Measurements from ENCODE around the gene MAPK7.

The MAPK7 gene

GRCh38 chr17:19370493-19370960 is 7.8 kb upstream of the MAPK7 start:
- Histone ChIP-seq H3K4me1 (ENCODE audit: control insufficient read depth in 1 of 2, insufficient read depth in 2 of 2, low read length in 2 of 2) (peaks cover 10 to 26% of the 10 kb centered on the region in 2 donors), H3K4me3 (ENCODE audit: low read depth in 1 of 2, low read length in 2 of 2) (no peak overlapping the region), H3K27me3 (ENCODE audit: control insufficient read depth in 1 of 2, insufficient read depth in 2 of 2, low read length in 2 of 2) (no peaks in the 10 kb centered on the region), H3K27ac (ENCODE audit: low read depth, low read length) (no peak overlapping the region), H3K36me3 (ENCODE audit: control insufficient read depth in 1 of 2, insufficient read depth in 2 of 2, low read length in 2 of 2) (no peaks in the 10 kb centered on the region), H3K9ac (ENCODE audit: low read depth in 1 of 2, low read length in 2 of 2) (no peak overlapping the region), H3K9me3 (ENCODE audit: control insufficient read depth in 1 of 2, low read length in 2 of 2) (no peaks in the 10 kb centered on the region)

- Histone ChIP-seq H3K9ac (ENCODE audit: low read depth in 1 of 2, low read length in 2 of 2) (no peak overlapping the region), H3K9me3 (ENCODE audit: control insufficient read depth in 1 of 2, low read length in 2 of 2) (no peaks in the 10 kb centered on the region), H3K36me3 (ENCODE audit: control insufficient read depth in 1 of 2, insufficient read depth in 2 of 2, low read length in 2 of 2) (no peaks in the 10 kb centered on the region), H3K4me3 (ENCODE audit: low read depth in 1 of 2, low read length in 2 of 2) (no peak overlapping the region), H3K27ac (ENCODE audit: low read depth, low read length) (no peak overlapping the region), H3K27me3 (ENCODE audit: control insufficient read depth in 1 of 2, insufficient read depth in 2 of 2, low read length in 2 of 2) (no peaks in the 10 kb centered on the region), H3K4me1 (ENCODE audit: control insufficient read depth in 1 of 2, insufficient read depth in 2 of 2, low read length in 2 of 2) (peaks cover 10 to 26% of the 10 kb centered on the region in 2 donors)
Measured at GRCh38 chr17:19371259-19372010, 6.9 kb upstream of the MAPK7 start.

- H3K4me1 ChIP-seq (ENCODE audit: control insufficient read depth in 1 of 2, insufficient read depth in 2 of 2, low read length in 2 of 2): peaks cover 12 to 29% of the 10 kb centered on the region in 2 donors
- H3K27ac ChIP-seq (ENCODE audit: low read depth, low read length): no peak overlapping the region
- H3K9ac ChIP-seq (ENCODE audit: low read depth in 1 of 2, low read length in 2 of 2): no peak overlapping the region
Measured at GRCh38 chr17:19372011-19372370, 6.3 kb upstream of the MAPK7 start.

DNA sequence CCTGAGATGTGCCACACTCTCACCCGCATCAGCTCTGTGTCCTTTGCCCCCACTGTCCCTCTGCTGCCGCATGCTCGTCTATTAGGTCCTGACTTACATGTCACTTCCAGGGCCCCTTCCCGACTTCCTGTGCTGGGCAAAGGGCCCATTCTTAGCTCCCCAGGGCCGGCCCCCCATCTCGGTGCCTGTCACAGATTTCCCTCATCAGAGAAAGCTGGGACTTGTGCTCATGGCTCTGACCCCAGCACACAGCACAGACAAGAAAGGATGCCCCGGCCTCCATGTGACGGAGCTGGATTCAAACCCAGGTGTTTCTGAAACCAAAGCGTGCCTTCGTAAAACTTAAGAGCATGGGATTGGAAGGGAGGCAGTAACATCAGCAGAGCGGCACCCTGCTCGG is 5.9 kb upstream of the MAPK7 start:
- no peak overlapping the region for H3K27ac ChIP-seq (ENCODE audit: low read depth, low read length)

More at GRCh38 chr17:19372011-19372370, 6.3 kb upstream of the MAPK7 start:
- Histone ChIP-seq H3K36me3 (ENCODE audit: control insufficient read depth in 1 of 2, insufficient read depth in 2 of 2, low read length in 2 of 2) (no peaks in the 10 kb centered on the region), H3K27me3 (ENCODE audit: control insufficient read depth in 1 of 2, insufficient read depth in 2 of 2, low read length in 2 of 2) (no peaks in the 10 kb centered on the region), H3K4me3 (ENCODE audit: low read depth in 1 of 2, low read length in 2 of 2) (no peak overlapping the region), H3K9me3 (ENCODE audit: control insufficient read depth in 1 of 2, low read length in 2 of 2) (no peaks in the 10 kb centered on the region)

DNA sequence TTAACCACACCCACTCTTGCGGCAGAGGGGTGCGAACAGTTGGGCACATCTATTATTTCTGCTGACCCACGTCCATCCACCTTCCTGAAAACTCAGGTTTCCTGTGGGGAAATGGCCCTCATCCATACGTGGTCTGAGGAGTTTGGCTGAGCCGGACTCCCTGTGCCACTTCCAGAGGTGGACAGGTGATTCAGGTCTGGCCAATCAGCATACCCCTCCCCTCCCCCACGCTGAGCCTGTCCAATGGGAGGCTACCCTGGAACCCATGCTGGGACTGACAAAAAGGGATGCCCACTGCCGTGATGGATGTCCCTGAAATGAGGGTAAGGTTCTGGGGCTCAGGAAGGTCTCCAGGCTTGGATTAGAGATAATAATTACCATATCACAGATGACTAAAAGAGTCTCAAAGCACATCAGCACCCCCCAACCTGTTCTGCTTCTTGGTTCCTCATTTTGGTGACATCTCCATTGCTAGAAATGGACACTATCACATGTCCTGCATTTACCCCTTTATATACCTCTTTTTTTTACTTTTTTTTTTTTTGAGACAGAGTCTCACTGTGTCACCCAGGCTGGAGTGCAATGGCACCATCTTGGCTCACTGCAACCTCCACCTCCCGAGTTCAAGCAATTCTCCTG is 5.3 kb upstream of the MAPK7 start:
- H3K4me3 ChIP-seq (ENCODE audit: low read depth in 1 of 2, low read length in 2 of 2): no peak overlapping the region
- no peaks in the 10 kb centered on the region for H3K36me3 ChIP-seq (ENCODE audit: control insufficient read depth in 1 of 2, insufficient read depth in 2 of 2, low read length in 2 of 2)
- H3K4me1 ChIP-seq (ENCODE audit: control insufficient read depth in 1 of 2, insufficient read depth in 2 of 2, low read length in 2 of 2): peaks cover 14 to 31% of the 10 kb centered on the region in 2 donors
- H3K27ac ChIP-seq (ENCODE audit: low read depth, low read length): no peak overlapping the region
- no peak overlapping the region for H3K9ac ChIP-seq (ENCODE audit: low read depth in 1 of 2, low read length in 2 of 2)
- H3K27me3 ChIP-seq (ENCODE audit: control insufficient read depth in 1 of 2, insufficient read depth in 2 of 2, low read length in 2 of 2): no peaks in the 10 kb centered on the region
- H3K9me3 ChIP-seq (ENCODE audit: control insufficient read depth in 1 of 2, low read length in 2 of 2): no peaks in the 10 kb centered on the region

More for the DNA sequence above, 5.9 kb upstream of the MAPK7 start:
- no peaks in the 10 kb centered on the region for H3K9me3 ChIP-seq (ENCODE audit: control insufficient read depth in 1 of 2, low read length in 2 of 2)
- H3K27me3 ChIP-seq (ENCODE audit: control insufficient read depth in 1 of 2, insufficient read depth in 2 of 2, low read length in 2 of 2): no peaks in the 10 kb centered on the region
- H3K9ac ChIP-seq (ENCODE audit: low read depth in 1 of 2, low read length in 2 of 2): no peak overlapping the region
- H3K36me3 ChIP-seq (ENCODE audit: control insufficient read depth in 1 of 2, insufficient read depth in 2 of 2, low read length in 2 of 2): no peaks in the 10 kb centered on the region
- no peak overlapping the region for H3K4me3 ChIP-seq (ENCODE audit: low read depth in 1 of 2, low read length in 2 of 2)
- H3K4me1 ChIP-seq (ENCODE audit: control insufficient read depth in 1 of 2, insufficient read depth in 2 of 2, low read length in 2 of 2): peaks cover 14 to 31% of the 10 kb centered on the region in 2 donors

DNA sequence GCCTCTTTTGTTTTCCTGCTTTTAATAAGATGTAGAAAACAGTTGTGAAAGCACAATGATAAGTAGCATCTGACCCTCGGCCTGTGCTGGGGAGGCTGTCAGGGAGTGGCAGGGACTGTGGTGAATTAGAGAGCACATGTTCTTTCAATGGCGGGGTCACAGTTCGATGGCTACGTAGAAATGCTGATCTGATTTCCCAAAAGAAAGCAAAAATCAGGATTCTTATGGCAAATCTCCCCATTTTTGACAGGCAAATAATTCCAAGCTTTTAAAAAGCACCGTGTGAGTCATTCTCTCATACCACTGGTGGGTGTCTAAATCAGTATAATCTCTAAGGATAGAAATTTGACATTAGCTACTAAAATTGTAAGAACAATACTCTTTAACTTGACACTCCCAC is 4.2 kb upstream of the MAPK7 start:
- Histone ChIP-seq H3K4me3 (ENCODE audit: low read depth in 1 of 2, low read length in 2 of 2) (no peak overlapping the region), H3K27ac (ENCODE audit: low read depth, low read length) (no peak overlapping the region), H3K9ac (ENCODE audit: low read depth in 1 of 2, low read length in 2 of 2) (no peak overlapping the region), H3K36me3 (ENCODE audit: control insufficient read depth in 1 of 2, insufficient read depth in 2 of 2, low read length in 2 of 2) (no peaks in the 10 kb centered on the region), H3K27me3 (ENCODE audit: control insufficient read depth in 1 of 2, insufficient read depth in 2 of 2, low read length in 2 of 2) (no peaks in the 10 kb centered on the region), H3K4me1 (ENCODE audit: control insufficient read depth in 1 of 2, insufficient read depth in 2 of 2, low read length in 2 of 2) (peaks cover 10 to 31% of the 10 kb centered on the region in 2 donors), H3K9me3 (ENCODE audit: control insufficient read depth in 1 of 2, low read length in 2 of 2) (no peaks in the 10 kb centered on the region)

DNA sequence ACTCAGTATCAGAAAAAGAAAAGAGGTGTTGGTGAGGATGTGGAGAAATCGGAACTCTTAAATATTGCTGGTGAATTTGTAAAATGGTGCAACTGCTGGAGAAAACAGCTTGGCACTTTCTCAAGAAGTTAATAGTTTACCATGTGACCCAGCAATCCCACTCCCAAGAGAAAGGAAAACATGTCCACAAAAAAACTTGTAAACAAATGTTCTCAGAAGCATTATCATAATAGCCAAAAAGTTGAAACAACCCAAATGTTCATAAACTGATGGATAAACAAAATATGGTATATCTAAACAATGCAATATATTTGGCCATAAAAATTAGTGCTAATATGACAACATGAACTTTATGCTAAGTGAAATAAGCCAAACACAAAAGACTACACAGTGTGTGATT is 2.6 kb upstream of the MAPK7 start:
- no peak overlapping the region for H3K27ac ChIP-seq (ENCODE audit: low read depth, low read length)
- no peaks in the 10 kb centered on the region for H3K9me3 ChIP-seq (ENCODE audit: control insufficient read depth in 1 of 2, low read length in 2 of 2)
- no peak overlapping the region for H3K9ac ChIP-seq (ENCODE audit: low read depth in 1 of 2, low read length in 2 of 2)
- no peaks in the 10 kb centered on the region for H3K27me3 ChIP-seq (ENCODE audit: control insufficient read depth in 1 of 2, insufficient read depth in 2 of 2, low read length in 2 of 2)
- H3K4me1 ChIP-seq (ENCODE audit: control insufficient read depth in 1 of 2, insufficient read depth in 2 of 2, low read length in 2 of 2): peaks cover 13 to 27% of the 10 kb centered on the region in 2 donors
- no peak overlapping the region for H3K4me3 ChIP-seq (ENCODE audit: low read depth in 1 of 2, low read length in 2 of 2)
- H3K36me3 ChIP-seq (ENCODE audit: control insufficient read depth in 1 of 2, insufficient read depth in 2 of 2, low read length in 2 of 2): peaks cover 10 to 13% of the 10 kb centered on the region in 2 donors

DNA sequence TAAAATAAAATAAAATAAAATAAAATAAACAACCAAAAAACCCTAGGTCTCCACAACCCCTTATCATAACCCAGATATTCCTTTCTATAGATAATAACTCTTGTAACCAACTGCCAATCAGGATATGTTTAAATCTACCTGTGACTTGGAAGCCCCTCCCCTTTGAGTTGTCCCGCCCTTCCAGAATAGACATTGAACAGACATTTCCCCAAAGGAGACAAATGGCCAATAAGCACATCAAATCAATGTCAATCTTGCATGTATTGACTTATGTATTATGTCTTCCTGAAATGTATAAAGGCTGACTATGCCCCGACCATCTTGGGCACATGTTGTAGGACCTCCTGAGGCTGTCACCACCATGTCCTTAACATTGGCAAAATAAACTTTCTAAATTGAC is 1.5 kb upstream of the MAPK7 start:
- peak overlapping the region; percentile 76 to 92 for H3K9ac ChIP-seq (ENCODE audit: low read depth in 1 of 2, low read length in 2 of 2)
- peaks cover 13 to 24% of the 10 kb centered on the region in 2 donors for H3K36me3 ChIP-seq (ENCODE audit: control insufficient read depth in 1 of 2, insufficient read depth in 2 of 2, low read length in 2 of 2)
- H3K27me3 ChIP-seq (ENCODE audit: control insufficient read depth in 1 of 2, insufficient read depth in 2 of 2, low read length in 2 of 2): no peaks in the 10 kb centered on the region
- no peak overlapping the region for H3K27ac ChIP-seq (ENCODE audit: low read depth, low read length)
- peaks cover 13 to 17% of the 10 kb centered on the region in 2 donors for H3K4me1 ChIP-seq (ENCODE audit: control insufficient read depth in 1 of 2, insufficient read depth in 2 of 2, low read length in 2 of 2)
- no peaks in the 10 kb centered on the region for H3K9me3 ChIP-seq (ENCODE audit: control insufficient read depth in 1 of 2, low read length in 2 of 2)
- peak overlapping the region; percentile 78 to 91 for H3K4me3 ChIP-seq (ENCODE audit: low read depth in 1 of 2, low read length in 2 of 2)

DNA sequence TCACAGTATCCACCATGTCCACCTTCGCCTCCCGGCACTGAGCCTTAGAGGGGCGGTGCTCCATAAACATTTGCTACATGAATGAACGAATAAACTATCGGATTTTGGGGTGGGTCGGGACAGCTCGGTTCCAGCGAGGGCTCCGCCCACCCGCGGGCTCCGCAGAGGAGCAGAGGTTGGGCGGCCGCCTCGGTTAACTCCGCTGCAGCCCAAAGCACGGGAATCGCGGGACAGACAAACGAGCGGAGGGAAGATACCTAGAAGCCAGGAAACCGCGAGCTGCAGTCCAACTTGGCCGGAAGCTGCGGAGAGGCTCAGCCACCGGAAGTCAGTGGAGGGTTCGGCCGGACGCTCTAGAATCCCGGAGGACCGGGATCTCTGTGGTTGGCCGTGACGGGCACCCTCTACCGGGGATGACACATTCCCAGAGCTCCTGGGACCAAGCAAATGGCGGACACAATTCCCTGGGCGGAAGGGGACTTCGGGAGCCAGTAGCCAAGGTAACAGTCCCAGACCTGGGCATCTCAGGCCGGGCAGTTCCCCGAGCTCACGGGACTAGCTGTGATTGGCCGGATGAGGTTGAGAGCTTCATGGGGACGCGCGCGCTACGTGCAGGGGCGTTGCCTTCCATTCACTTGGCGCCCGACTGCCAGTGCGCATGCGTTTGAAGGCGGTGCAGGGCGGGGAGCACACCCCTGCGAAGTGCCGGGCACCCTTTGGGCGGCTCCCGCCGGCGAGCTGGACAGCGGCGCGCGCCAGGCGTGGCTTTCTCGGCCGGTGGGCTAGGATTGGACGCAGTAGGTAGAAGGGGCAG is 489 bp upstream of the MAPK7 start:
- peaks cover 13 to 17% of the 10 kb centered on the region in 2 donors for H3K4me1 ChIP-seq (ENCODE audit: control insufficient read depth in 1 of 2, insufficient read depth in 2 of 2, low read length in 2 of 2)
- H3K27me3 ChIP-seq (ENCODE audit: control insufficient read depth in 1 of 2, insufficient read depth in 2 of 2, low read length in 2 of 2): no peaks in the 10 kb centered on the region
- no peaks in the 10 kb centered on the region for H3K9me3 ChIP-seq (ENCODE audit: control insufficient read depth in 1 of 2, low read length in 2 of 2)
- H3K27ac ChIP-seq (ENCODE audit: low read depth, low read length): peak overlapping the region; percentile 97
- peaks cover 19 to 33% of the 10 kb centered on the region in 2 donors for H3K36me3 ChIP-seq (ENCODE audit: control insufficient read depth in 1 of 2, insufficient read depth in 2 of 2, low read length in 2 of 2)
- peak overlapping the region; percentile 76 to 92 for H3K9ac ChIP-seq (ENCODE audit: low read depth in 1 of 2, low read length in 2 of 2)
- peak overlapping the region; percentile 78 to 91 for H3K4me3 ChIP-seq (ENCODE audit: low read depth in 1 of 2, low read length in 2 of 2)

All from duodenal mucosa (tissue), 2 donors.